K562 (cell line): ENCODE results near the gene ADAMTS7. TPM values are rescaled to one million over a fixed set of nuclear protein-coding genes. Genes with fewer than 3 reads are reported as not detected.

ENCODE experiments used
- ATF7 ChIP-seq: fragments of 450-650 bp; IDR thresholded peaks from 2 replicates; pipeline ENCODE4 v1.7.1; 2014; ENCODE audit warnings: mild to moderate bottlenecking, moderate library complexity
- DNMT1 ChIP-seq: fragments of 450-650 bp; IDR thresholded peaks from 2 replicates; pipeline ENCODE4 v1.6.1; 2016; ENCODE audit warnings: antibody characterized with exemption, mild to moderate bottlenecking
- ETV1 ChIP-seq: fragments of 450-650 bp; conservative IDR thresholded peaks from 2 replicates; pipeline ENCODE4 v1.6.1; 2016; ENCODE audit warnings: missing genetic modification characterization, control low read depth, low read depth, missing compliant biosample characterization
- HOXB6 ChIP-seq: fragments of 250-450 bp; sonication (Bioruptor Pico); IDR thresholded peaks from 2 replicates; pipeline ENCODE4 v1.5.1; 2022; ENCODE audit warnings: mild to moderate bottlenecking, borderline replicate concordance
- IFI16 ChIP-seq: fragments of 250-450 bp; sonication (Bioruptor Pico); IDR thresholded peaks from 2 replicates; pipeline ENCODE4 v2.1.2; 2022; ENCODE audit warnings: mild to moderate bottlenecking, inconsistent platforms
- LARP7 ChIP-seq: fragments of 450-650 bp; IDR thresholded peaks from 2 replicates; pipeline ENCODE4 v1.6.1; 2016
- PRMT5 ChIP-seq: sonication (generic); formaldehyde crosslinking; IDR thresholded peaks from 2 replicates; pipeline ENCODE4 v1.5.0; 2020; ENCODE audit warnings: missing genetic modification reagents
- SP1 ChIP-seq: sonication (generic); formaldehyde crosslinking; IDR thresholded peaks from 2 replicates; pipeline ENCODE4 v1.8.1; 2022; ENCODE audit warnings: mild to moderate bottlenecking, missing genetic modification reagents
- SPI1 ChIP-seq: IDR thresholded peaks from 2 replicates; pipeline ENCODE4 v1.6.1; 2011; ENCODE audit warnings: low read depth, low read length, control low read depth, borderline replicate concordance
- TAF7 ChIP-seq: fragments of 450-650 bp; IDR thresholded peaks from 2 replicates; pipeline ENCODE4 v1.6.1; 2016; ENCODE audit warnings: missing genetic modification characterization, missing compliant biosample characterization
- TAF9B ChIP-seq: fragments of 450-650 bp; IDR thresholded peaks from 2 replicates; pipeline ENCODE4 v1.6.1; 2018; ENCODE audit warnings: mild to moderate bottlenecking; ENCODE audit not compliant: partially characterized antibody
- TRIM28 ChIP-seq: fragments of 450-650 bp; IDR thresholded peaks from 2 replicates; pipeline ENCODE4 v1.6.1; 2017
- WHSC1 ChIP-seq: IDR thresholded peaks from one replicate; pipeline ENCODE4 v1.6.1; 2012; ENCODE audit warnings: low read length, control low read depth, inconsistent platforms
- ZC3H8 ChIP-seq: fragments of 450-650 bp; IDR thresholded peaks from 2 replicates; pipeline ENCODE4 v1.6.1; 2017
- ZNF311 ChIP-seq: fragments of 250-450 bp; sonication (Bioruptor Pico); IDR thresholded peaks from 2 replicates; pipeline ENCODE4 v1.4.0; 2020; ENCODE audit warnings: mild to moderate bottlenecking, moderate library complexity
- ZNF644 ChIP-seq: fragments of 200-800 bp; sonication (Bioruptor generic); IDR thresholded peaks from 2 replicates; pipeline ENCODE4 v1.6.1; 2016; ENCODE audit warnings: low read depth, missing genetic modification characterization, missing compliant biosample characterization
- ZNF717 ChIP-seq: fragments of 250-450 bp; sonication (Bioruptor Pico); IDR thresholded peaks from 2 replicates; pipeline ENCODE4 v1.5.0; 2021
- polyA plus RNA-seq, 8 experiments: library from polyadenylated mRNA; depleted of rRNA in 4 of 8; stranded (reverse) in 5 of 8; unstranded in 3 of 8; fragments of >200 nt; fragmentation: Nextera tagmentation in 2 of 8; fragmentation: Illumina TruSeq in 1 of 8; extraction: Ambion mirVana in 2 of 8; extraction: Trizol in 1 of 8; gene quantifications; 2 replicates each; pipeline versions ENCODE4 v1.2.1 to v1.2.3, GENCODE V29; 2011 to 2014; ENCODE audit warnings: inconsistent platforms in 1 of 8, missing spikeins in 1 of 8
- total RNA-seq, 7 experiments: library from RNA; depleted of rRNA in 6 of 7; stranded (reverse); fragments of >200 nt in 6 of 7; fragmentation: Illumina TruSeq in 2 of 7; extraction: Trizol in 2 of 7; gene quantifications; 2 replicates each; pipeline versions ENCODE4 v1.2.1 to v1.2.3, GENCODE V29; 2011 to 2021; ENCODE audit warnings: low replicate concordance in 1 of 7
- TF ChIP-seq, protein P1 (sequence below), 2 experiments: fragments of 450-650 bp; formaldehyde crosslinking in 1 of 2; IDR thresholded peaks; 2 replicates each; pipeline versions ENCODE4 v1.4.0 to v1.6.1; 2014 to 2020; ENCODE audit warnings: mild to moderate bottlenecking in 2 of 2, borderline replicate concordance in 1 of 2, low read depth in 1 of 2
- TF ChIP-seq, protein P2 (sequence below): IDR thresholded peaks from 2 replicates; pipeline ENCODE4 v1.6.1; 2012; ENCODE audit warnings: low read depth, low read length, improper control_type of control experiment, borderline replicate concordance

ADAMTS7 gene
- total and polyA plus RNA-seq, 9 of the 15 experiments (the other 6 are each of a cell fraction or from before 2014, with no cell fraction given), result 0.05 to 0.07 TPM; not detected in 7

- TF ChIP-seq, protein P1, sequence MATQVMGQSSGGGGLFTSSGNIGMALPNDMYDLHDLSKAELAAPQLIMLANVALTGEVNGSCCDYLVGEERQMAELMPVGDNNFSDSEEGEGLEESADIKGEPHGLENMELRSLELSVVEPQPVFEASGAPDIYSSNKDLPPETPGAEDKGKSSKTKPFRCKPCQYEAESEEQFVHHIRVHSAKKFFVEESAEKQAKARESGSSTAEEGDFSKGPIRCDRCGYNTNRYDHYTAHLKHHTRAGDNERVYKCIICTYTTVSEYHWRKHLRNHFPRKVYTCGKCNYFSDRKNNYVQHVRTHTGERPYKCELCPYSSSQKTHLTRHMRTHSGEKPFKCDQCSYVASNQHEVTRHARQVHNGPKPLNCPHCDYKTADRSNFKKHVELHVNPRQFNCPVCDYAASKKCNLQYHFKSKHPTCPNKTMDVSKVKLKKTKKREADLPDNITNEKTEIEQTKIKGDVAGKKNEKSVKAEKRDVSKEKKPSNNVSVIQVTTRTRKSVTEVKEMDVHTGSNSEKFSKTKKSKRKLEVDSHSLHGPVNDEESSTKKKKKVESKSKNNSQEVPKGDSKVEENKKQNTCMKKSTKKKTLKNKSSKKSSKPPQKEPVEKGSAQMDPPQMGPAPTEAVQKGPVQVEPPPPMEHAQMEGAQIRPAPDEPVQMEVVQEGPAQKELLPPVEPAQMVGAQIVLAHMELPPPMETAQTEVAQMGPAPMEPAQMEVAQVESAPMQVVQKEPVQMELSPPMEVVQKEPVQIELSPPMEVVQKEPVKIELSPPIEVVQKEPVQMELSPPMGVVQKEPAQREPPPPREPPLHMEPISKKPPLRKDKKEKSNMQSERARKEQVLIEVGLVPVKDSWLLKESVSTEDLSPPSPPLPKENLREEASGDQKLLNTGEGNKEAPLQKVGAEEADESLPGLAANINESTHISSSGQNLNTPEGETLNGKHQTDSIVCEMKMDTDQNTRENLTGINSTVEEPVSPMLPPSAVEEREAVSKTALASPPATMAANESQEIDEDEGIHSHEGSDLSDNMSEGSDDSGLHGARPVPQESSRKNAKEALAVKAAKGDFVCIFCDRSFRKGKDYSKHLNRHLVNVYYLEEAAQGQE (IDR thresholded peaks at IDR 0.05; ENCODE audit: borderline replicate concordance), result no peak
- TF ChIP-seq, protein P1 (CRISPR knock-in tag; IDR thresholded peaks at IDR 0.05; ENCODE audit: low read depth), result no peak
- TF ChIP-seq TRIM28, result no peak
- no peak for TF ChIP-seq ZNF311 (CRISPR knock-in tag)
- no peak for TF ChIP-seq ZC3H8
- no peak for TF ChIP-seq TAF7 (tag)
- no peak for TF ChIP-seq ATF7
- TF ChIP-seq HOXB6 (CRISPR knock-in tag), result no peak
- no peak for TF ChIP-seq PRMT5 (CRISPR knock-in tag)
- TF ChIP-seq DNMT1, result no peak
- TF ChIP-seq WHSC1, result no peak
- peak; percentile 51; the same call in 1 of the 2 replicates for TF ChIP-seq SP1 (CRISPR knock-in tag)
- TF ChIP-seq LARP7, result no peak
- TF ChIP-seq ZNF644 (tag), result no peak
- TF ChIP-seq SPI1, result no peak
- TF ChIP-seq, protein P2, sequence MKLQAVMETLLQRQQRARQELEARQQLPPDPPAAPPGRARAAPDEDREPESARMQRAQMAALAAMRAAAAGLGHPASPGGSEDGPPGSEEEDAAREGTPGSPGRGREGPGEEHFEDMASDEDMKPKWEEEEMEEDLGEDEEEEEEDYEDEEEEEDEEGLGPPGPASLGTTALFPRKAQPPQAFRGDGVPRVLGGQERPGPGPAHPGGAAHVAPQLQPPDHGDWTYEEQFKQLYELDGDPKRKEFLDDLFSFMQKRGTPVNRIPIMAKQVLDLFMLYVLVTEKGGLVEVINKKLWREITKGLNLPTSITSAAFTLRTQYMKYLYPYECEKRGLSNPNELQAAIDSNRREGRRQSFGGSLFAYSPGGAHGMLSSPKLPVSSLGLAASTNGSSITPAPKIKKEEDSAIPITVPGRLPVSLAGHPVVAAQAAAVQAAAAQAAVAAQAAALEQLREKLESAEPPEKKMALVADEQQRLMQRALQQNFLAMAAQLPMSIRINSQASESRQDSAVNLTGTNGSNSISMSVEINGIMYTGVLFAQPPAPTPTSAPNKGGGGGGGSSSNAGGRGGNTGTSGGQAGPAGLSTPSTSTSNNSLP, result peak; percentile 85; the same call in 1 of the 2 replicates
- TF ChIP-seq ETV1 (tag), result no peak
- no peak for TF ChIP-seq ZNF717 (CRISPR knock-in tag)
- no peak for TF ChIP-seq TAF9B
- no peak for TF ChIP-seq IFI16 (CRISPR knock-in tag)
Measured at GRCh38 chr15:78859971-78860719, 48.9 kb upstream of the ADAMTS7 start (continued).
